ENCODE measurements around the gene OXA1L.
"Not testable (repeated sequence)": the region's sequence is repeated elsewhere in the genome, so short reads cannot be mapped to it uniquely, and the experiment has no call there.

Gene OXA1L

DNA sequence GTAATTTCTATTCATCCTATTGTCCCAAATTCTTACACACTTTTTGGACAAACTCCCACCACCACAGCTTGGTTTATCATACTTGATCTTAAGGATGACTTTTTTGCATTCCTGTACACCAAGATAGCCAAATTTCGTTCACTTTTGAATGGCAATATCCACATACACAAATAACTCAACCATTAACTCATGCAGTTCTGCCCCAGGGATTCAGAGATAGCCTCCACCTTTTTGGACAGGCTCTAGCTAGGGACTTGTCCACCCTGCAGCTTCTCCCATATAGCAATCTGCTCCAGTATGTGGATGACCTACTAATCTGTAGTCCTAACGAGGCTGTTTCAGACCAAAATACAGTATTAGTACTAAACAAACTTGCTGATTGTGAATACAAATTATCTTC lies 32.7 kb upstream of the OXA1L start:
- TF ChIP-seq, protein P1, sequence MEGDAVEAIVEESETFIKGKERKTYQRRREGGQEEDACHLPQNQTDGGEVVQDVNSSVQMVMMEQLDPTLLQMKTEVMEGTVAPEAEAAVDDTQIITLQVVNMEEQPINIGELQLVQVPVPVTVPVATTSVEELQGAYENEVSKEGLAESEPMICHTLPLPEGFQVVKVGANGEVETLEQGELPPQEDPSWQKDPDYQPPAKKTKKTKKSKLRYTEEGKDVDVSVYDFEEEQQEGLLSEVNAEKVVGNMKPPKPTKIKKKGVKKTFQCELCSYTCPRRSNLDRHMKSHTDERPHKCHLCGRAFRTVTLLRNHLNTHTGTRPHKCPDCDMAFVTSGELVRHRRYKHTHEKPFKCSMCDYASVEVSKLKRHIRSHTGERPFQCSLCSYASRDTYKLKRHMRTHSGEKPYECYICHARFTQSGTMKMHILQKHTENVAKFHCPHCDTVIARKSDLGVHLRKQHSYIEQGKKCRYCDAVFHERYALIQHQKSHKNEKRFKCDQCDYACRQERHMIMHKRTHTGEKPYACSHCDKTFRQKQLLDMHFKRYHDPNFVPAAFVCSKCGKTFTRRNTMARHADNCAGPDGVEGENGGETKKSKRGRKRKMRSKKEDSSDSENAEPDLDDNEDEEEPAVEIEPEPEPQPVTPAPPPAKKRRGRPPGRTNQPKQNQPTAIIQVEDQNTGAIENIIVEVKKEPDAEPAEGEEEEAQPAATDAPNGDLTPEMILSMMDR (IDR thresholded peaks at IDR 0.05) = no peak
- Histone ChIP-seq H3K27ac (no peak overlapping the region), H3K4me3 (no peak overlapping the region)
- DNase-seq (ENCODE audit: low spot score) = no peak

DNA sequence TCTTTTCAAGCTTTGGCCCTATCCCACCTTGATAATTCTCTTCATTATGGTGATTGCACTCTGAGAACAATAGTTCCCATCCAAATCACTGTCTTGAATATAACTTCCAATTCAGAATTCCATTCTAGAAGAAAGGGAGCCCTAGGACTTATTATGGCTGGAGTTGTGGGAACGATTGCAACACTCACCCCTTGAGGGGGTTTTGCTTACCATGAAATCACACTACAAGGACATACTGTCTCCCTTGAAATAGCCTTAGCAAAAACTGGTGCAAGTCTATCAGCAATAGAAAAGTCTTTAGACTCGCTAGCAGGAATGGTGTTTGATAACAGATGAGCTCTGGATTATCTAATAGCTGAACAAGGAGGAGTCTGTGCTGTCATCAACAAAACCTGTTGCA lies 31.4 kb upstream of the OXA1L start:
- TF ChIP-seq, protein P1 (IDR thresholded peaks at IDR 0.05) = no peak
- no peak for DNase-seq (ENCODE audit: low spot score)
- Histone ChIP-seq H3K27ac (no peak overlapping the region), H3K4me3 (no peak overlapping the region)

DNA sequence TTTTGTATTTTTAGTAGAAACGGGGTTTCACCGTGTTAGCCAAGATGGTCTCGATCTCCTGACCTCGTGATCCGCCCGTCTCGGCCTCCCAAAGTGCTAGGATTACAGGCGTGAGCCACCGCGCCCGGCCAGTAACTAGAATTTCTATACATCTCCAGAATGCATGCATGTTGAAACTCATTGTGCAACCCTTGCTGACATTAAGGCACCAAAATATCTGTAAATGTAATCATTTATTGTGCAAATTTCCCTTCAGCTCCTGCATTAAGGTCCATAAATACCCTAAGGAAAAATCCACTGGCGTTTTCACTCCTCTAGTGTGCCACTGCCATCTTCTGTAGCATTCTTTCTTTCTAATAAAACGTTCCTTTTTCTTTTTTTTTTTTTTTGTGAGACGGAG lies 30.1 kb upstream of the OXA1L start:
- H3K4me3 ChIP-seq; H3K27ac ChIP-seq; DNase-seq (ENCODE audit: low spot score): not testable (repeated sequence)

DNA sequence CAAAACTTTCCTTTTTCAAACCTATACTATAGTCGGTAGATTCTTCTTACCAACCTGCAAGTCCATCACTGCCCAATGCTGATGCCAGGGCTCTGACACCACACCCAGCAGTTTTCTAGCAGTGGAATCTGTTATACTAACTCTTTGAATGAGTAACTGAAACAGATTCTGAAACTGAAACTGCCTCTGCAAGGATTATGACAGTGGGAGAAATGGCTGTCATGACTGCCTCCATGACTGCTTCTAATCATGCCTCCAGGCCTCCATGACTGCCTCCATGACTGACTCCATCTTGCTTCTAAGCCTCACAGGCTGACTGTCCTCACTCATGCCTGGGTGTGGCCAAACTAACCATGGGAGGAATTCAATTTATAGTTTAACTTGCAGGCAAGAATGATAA lies 29.4 kb upstream of the OXA1L start:
- no peak for DNase-seq (ENCODE audit: low spot score)
- TF ChIP-seq, protein P1 (IDR thresholded peaks at IDR 0.05) = no peak
- H3K27ac ChIP-seq = no peak overlapping the region
- H3K4me3 ChIP-seq = no peak overlapping the region

DNA sequence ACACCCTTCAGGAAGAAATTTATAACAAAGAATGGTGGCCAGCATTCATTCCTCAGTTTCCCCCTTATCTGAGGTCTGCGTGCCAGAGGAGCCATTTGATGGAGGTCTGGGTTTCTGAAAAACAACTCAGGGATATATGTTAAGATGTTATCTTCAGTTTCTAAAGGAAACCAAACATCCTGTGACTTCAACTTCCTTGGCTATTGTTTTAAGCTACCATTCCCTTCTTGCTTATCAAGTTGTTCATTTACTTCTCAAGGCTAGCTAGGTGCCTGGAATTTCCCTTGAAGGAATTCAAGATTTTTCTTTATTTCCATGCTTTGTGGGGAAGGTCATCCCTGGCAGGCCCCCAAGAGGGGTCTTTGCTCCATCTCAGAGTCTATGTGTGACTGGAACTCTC lies 27.1 kb upstream of the OXA1L start:
- no peak for DNase-seq (ENCODE audit: low spot score)
- no peak overlapping the region for H3K4me3 ChIP-seq
- H3K27ac ChIP-seq = no peak overlapping the region
- TF ChIP-seq, protein P1 (IDR thresholded peaks at IDR 0.05) = no peak

DNA sequence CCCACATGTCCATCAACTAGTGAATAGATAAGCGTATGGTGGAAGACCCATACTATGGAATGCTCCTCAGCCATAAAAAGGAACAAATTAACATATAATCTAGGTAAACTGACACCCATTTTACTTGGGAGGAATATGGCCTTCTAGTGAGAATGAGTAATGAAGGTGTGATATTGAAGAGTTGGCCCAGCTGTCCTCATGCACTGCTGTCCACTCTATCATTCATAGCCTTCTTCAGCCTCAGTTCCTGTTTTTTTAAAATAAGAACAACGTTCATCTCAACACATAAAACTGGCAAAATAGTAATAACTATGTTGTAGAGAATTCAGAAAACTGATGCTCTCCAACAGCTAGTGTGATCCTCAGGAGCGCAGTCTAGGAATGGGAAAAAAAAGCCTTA lies 26.5 kb upstream of the OXA1L start:
- DNase-seq (ENCODE audit: low spot score) = no peak
- TF ChIP-seq, protein P1 (IDR thresholded peaks at IDR 0.05) = no peak
- Histone ChIP-seq H3K4me3 (no peak overlapping the region), H3K27ac (no peak overlapping the region)

DNA sequence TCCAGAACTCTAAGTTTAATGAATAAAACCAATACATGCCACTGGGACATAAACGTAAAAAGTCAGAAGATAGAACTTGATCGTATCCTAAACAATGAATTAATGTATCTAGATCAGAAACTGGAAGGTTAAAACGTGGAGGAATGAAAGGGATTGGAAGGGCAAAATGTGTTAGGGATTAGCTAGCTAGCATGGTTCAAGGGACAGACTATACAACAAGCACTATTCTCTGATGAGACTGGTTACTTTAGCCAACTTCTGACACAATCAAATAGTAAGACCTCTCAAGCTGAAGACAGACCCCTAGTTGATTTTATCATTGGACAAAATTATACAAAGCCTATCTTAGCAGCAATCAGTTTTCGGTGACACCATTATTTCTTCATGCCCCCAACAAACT lies 18.7 kb upstream of the OXA1L start:
- no peak for DNase-seq (ENCODE audit: low spot score)
- Histone ChIP-seq H3K27ac (no peak overlapping the region), H3K4me3 (no peak overlapping the region)
- TF ChIP-seq, protein P1 (IDR thresholded peaks at IDR 0.05) = no peak

DNA sequence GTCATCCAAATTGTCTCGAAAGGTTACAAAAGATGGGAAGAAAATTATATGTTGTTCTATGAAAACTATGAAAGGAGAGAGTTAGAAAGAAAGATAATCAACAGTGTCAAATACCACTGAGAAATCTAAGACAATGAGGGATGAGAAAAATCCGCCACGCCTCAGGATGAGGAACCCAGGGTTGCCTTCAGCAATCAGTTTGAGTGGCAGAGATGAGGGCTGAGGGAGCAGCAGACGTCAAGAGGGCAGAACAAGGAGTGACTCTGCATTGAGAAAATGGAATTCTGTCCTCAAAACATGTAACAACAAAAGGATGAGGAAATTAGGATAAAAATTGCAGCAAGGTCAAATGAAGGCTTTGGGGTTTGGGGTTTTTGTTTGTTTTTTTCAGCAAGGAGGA lies 18.3 kb upstream of the OXA1L start:
- no peak for DNase-seq (ENCODE audit: low spot score)
- Histone ChIP-seq H3K27ac (no peak overlapping the region), H3K4me3 (no peak overlapping the region)
- TF ChIP-seq, protein P1 (IDR thresholded peaks at IDR 0.05) = no peak
